Measurements from ENCODE around the gene NLRC3. TPM values are rescaled to one million over a fixed set of nuclear protein-coding genes. Genes with fewer than 3 reads are reported as not detected.

The NLRC3 gene
- total RNA-seq, 1 donor from 2014 or later = not detected

GRCh38 chr16:3578610-3579551 is 1.7 kb upstream of the NLRC3 start:
- H3K4me1 Mint-ChIP-seq = peaks cover 13% of the 10 kb centered on the region
- DNase-seq (ENCODE audit: low read depth, low spot score) = no peak
- peak overlapping the region; percentile 84 for H3K27ac Mint-ChIP-seq (ENCODE audit: unreplicated experiment)
- no peaks in the 10 kb centered on the region for H3K9me3 Mint-ChIP-seq
- H3K27me3 Mint-ChIP-seq (ENCODE audit: low read depth) = no peaks in the 10 kb centered on the region
- H3K36me3 Mint-ChIP-seq (ENCODE audit: low read depth) = no peaks in the 10 kb centered on the region
- TF ChIP-seq CTCF (conservative IDR thresholded peaks at IDR 0.05) = no peak
- H3K4me3 Mint-ChIP-seq = peak overlapping the region; percentile 31

GRCh38 chr16:3578121-3578520 is 918 bp upstream of the NLRC3 start:
- DNase-seq (ENCODE audit: low read depth, low spot score) = no peak
- no peaks in the 10 kb centered on the region for H3K9me3 Mint-ChIP-seq
- peak overlapping the region; percentile 69 for H3K27ac Mint-ChIP-seq (ENCODE audit: unreplicated experiment)
- TF ChIP-seq CTCF (conservative IDR thresholded peaks at IDR 0.05) = no peak
- no peaks in the 10 kb centered on the region for H3K36me3 Mint-ChIP-seq (ENCODE audit: low read depth)
- no peaks in the 10 kb centered on the region for H3K27me3 Mint-ChIP-seq (ENCODE audit: low read depth)
- H3K4me1 Mint-ChIP-seq = peaks cover 13% of the 10 kb centered on the region
- no peak overlapping the region for H3K4me3 Mint-ChIP-seq

GRCh38 chr16:3576211-3576610 is 992 bp downstream of the NLRC3 start:
- Mint-ChIP-seq H3K9me3 (no peaks in the 10 kb centered on the region), H3K4me3 (no peak overlapping the region), H3K36me3 (ENCODE audit: low read depth) (no peaks in the 10 kb centered on the region), H3K4me1 (peaks cover 13% of the 10 kb centered on the region), H3K27me3 (ENCODE audit: low read depth) (no peaks in the 10 kb centered on the region), H3K27ac (ENCODE audit: unreplicated experiment) (no peak overlapping the region)
- no peak for TF ChIP-seq CTCF (conservative IDR thresholded peaks at IDR 0.05)
- no peak for DNase-seq (ENCODE audit: low read depth, low spot score)

- TF ChIP-seq CTCF (conservative IDR thresholded peaks at IDR 0.05) = no peak
- Mint-ChIP-seq H3K4me3 (no peak overlapping the region), H3K36me3 (ENCODE audit: low read depth) (peaks cover 2% of the 10 kb centered on the region), H3K4me1 (peaks cover 13% of the 10 kb centered on the region), H3K27ac (ENCODE audit: unreplicated experiment) (no peak overlapping the region), H3K9me3 (peaks cover 2% of the 10 kb centered on the region), H3K27me3 (ENCODE audit: low read depth) (no peaks in the 10 kb centered on the region)
- no peak for DNase-seq (ENCODE audit: low read depth, low spot score)
Measured at GRCh38 chr16:3575491-3575890, 1.7 kb downstream of the NLRC3 start.

- Mint-ChIP-seq H3K36me3 (ENCODE audit: low read depth) (peaks cover 5% of the 10 kb centered on the region), H3K4me1 (peaks cover 6% of the 10 kb centered on the region), H3K27ac (ENCODE audit: unreplicated experiment) (no peak overlapping the region), H3K4me3 (no peak overlapping the region), H3K27me3 (ENCODE audit: low read depth) (no peaks in the 10 kb centered on the region), H3K9me3 (peaks cover 6% of the 10 kb centered on the region)
- DNase-seq (ENCODE audit: low read depth, low spot score) = no peak
- TF ChIP-seq CTCF (conservative IDR thresholded peaks at IDR 0.05) = no peak
Measured at GRCh38 chr16:3574195-3574594, 3.0 kb downstream of the NLRC3 start.

Data from neural crest cell (in vitro differentiated cells).